PC-9 (cell line): ENCODE results near the gene TGFBI. TPM values are rescaled to one million over a fixed set of nuclear protein-coding genes. Genes with fewer than 3 reads are reported as not detected.

Experiments
- BruUV-seq: library from RNA; stranded (reverse); fragments of 400-500 nt; replicated peaks from 2 replicates; lab custom pipeline; 2021; lab: Mats Ljungman, UMichigan
- CTCF ChIA-PET: fragments of 300-600 bp; sonication (Branson Sonifier 250); formaldehyde crosslinking; loops from one replicate; lab custom pipeline; 2022; ENCODE audit warnings: antibody characterized with exemption; lab: Charles Lee
- POLR2A ChIA-PET: fragments of 300-600 bp; sonication (Branson Sonifier 250); formaldehyde crosslinking; loops from one replicate; lab custom pipeline; 2022; ENCODE audit warnings: antibody characterized with exemption; ENCODE audit not compliant: unreplicated experiment; lab: Charles Lee
- DNase-seq, 2 experiments: peaks; one replicate each; pipeline versions ENCODE4 v3.0.0 to v3.0.0-alpha.2; 2015 to 2022; ENCODE audit warnings: mixed read lengths in 1 of 2
- H2AFZ ChIP-seq: fragments of 200-600 bp; sonication (generic); 2 replicates; pipeline ENCODE4 v1.8.1; 2017; ENCODE audit warnings: antibody characterized with exemption
- H3F3A ChIP-seq: fragments of 200-600 bp; sonication (generic); 2 replicates; pipeline ENCODE4 v1.8.1; 2017; ENCODE audit warnings: antibody characterized with exemption, mild to moderate bottlenecking, low read depth; ENCODE audit not compliant: insufficient read depth
- H3K27ac ChIP-seq: fragments of 200-600 bp; sonication (generic); 2 replicates; pipeline ENCODE4 v1.6.1; 2016; ENCODE audit warnings: mixed run types
- H3K27me3 ChIP-seq: fragments of 200-600 bp; sonication (generic); 2 replicates; pipeline ENCODE4 v1.6.1; 2016; ENCODE audit warnings: low read depth, mixed run types; ENCODE audit not compliant: insufficient read depth
- H3K36me3 ChIP-seq: fragments of 200-600 bp; sonication (generic); 2 replicates; pipeline ENCODE4 v1.6.1; 2016; ENCODE audit warnings: low read depth, mixed run types
- H3K4me1 ChIP-seq: fragments of 200-600 bp; sonication (generic); replicated peaks from 2 replicates; pipeline ENCODE4 v1.6.1; 2016; ENCODE audit warnings: mixed run types; ENCODE audit not compliant: insufficient read depth
- H3K4me2 ChIP-seq: fragments of 200-600 bp; sonication (generic); 2 replicates; pipeline ENCODE4 v1.6.1; 2017; ENCODE audit warnings: mixed run types
- H3K4me3 ChIP-seq: fragments of 200-600 bp; sonication (generic); 2 replicates; pipeline ENCODE4 v1.6.1; 2016; ENCODE audit warnings: mixed run types
- H3K79me2 ChIP-seq: fragments of 200-600 bp; sonication (generic); 2 replicates; pipeline ENCODE4 v1.6.1; 2017; ENCODE audit warnings: low read depth, mixed run types
- H3K9me2 ChIP-seq: fragments of 200-600 bp; sonication (generic); 2 replicates; pipeline ENCODE4 v1.8.1; 2017; ENCODE audit warnings: mild to moderate bottlenecking; ENCODE audit not compliant: insufficient read depth
- H3K9me3 ChIP-seq: fragments of 200-600 bp; sonication (generic); 2 replicates; pipeline ENCODE4 v1.8.1; 2016; ENCODE audit warnings: low read depth; ENCODE audit not compliant: insufficient read depth
- H4K20me1 ChIP-seq: fragments of 200-600 bp; sonication (generic); 2 replicates; pipeline ENCODE4 v1.8.1; 2017; ENCODE audit not compliant: insufficient read depth
- CTCF ChIP-seq: fragments of 200-600 bp; sonication (generic); conservative IDR thresholded peaks from 2 replicates; pipeline ENCODE4 v1.6.1; 2017; ENCODE audit warnings: mixed run types, antibody characterized with exemption, mild to moderate bottlenecking, moderate library complexity
- EZH2 ChIP-seq: fragments of 200-600 bp; sonication (generic); IDR thresholded peaks from 2 replicates; pipeline ENCODE4 v1.8.0; 2017; ENCODE audit warnings: antibody characterized with exemption, low read depth
- intact Hi-C: fragments of 100-400 bp; cut with micrococcal nuclease; formaldehyde crosslinking; loops from one replicate; pipeline ENCODE4 v1.10.0; 2022; ENCODE audit not compliant: unreplicated experiment
- total RNA-seq: library from RNA; stranded (reverse); gene quantifications from 2 replicates; pipeline ENCODE4 v1.2.3, GENCODE V29; 2021

Gene TGFBI
- total RNA-seq, 1 experiment from 2014 or later = 437 TPM

GRCh38 chr5:136006761-136007251 is 22.0 kb upstream of the TGFBI start:
- no peak for TF ChIP-seq EZH2
- no peak for TF ChIP-seq CTCF
- ChIA-PET POLR2A (no interaction called here), CTCF (no interaction called here)
- intact Hi-C loops = no loop called here
- no peaks in the 10 kb centered on the region for H4K20me1 ChIP-seq
- H3K36me3 ChIP-seq = no peaks in the 10 kb centered on the region
- H2AFZ ChIP-seq = no peak overlapping the region
- H3K9me2 ChIP-seq = no peaks in the 10 kb centered on the region
- BruUV-seq = no TSS peak
- peaks cover 30% of the 10 kb centered on the region for H3F3A ChIP-seq
- H3K9me3 ChIP-seq = no peaks in the 10 kb centered on the region
- peaks cover 41% of the 10 kb centered on the region for H3K4me1 ChIP-seq
- no peaks in the 10 kb centered on the region for H3K27me3 ChIP-seq
- peak overlapping the region; percentile 70 for H3K27ac ChIP-seq
- no peak overlapping the region for H3K4me3 ChIP-seq
- H3K79me2 ChIP-seq = no peaks in the 10 kb centered on the region
- DNase-seq = peak; percentile 56 to 92
- H3K4me2 ChIP-seq = peak overlapping the region; percentile 38; the same call in 1 of the 2 replicates

- peak in 1 of 2 experiments; percentile 58 for DNase-seq
- Histone ChIP-seq H3K9me2 (no peaks in the 10 kb centered on the region), H3K79me2 (no peaks in the 10 kb centered on the region), H2AFZ (no peak overlapping the region), H3K4me3 (no peak overlapping the region), H3K9me3 (no peaks in the 10 kb centered on the region), H4K20me1 (no peaks in the 10 kb centered on the region), H3K36me3 (no peaks in the 10 kb centered on the region), H3K27me3 (no peaks in the 10 kb centered on the region), H3K4me1 (peaks cover 46% of the 10 kb centered on the region), H3K4me2 (peak overlapping the region; percentile 38; the same call in 1 of the 2 replicates), H3K27ac (peak overlapping the region; percentile 70), H3F3A (peaks cover 31% of the 10 kb centered on the region)
- intact Hi-C loops = no loop called here
- POLR2A ChIA-PET = no interaction called here
- TSS peak; percentile 54 for BruUV-seq
- CTCF ChIA-PET = no interaction called here
- no peak for TF ChIP-seq EZH2
These were observed 21.5 kb upstream of the TGFBI start for GRCh38 chr5:136007271-136007670.

- no TSS peak for BruUV-seq
- intact Hi-C loops = loop anchor here (1.0 to 5.0 kb wide), 2 partner anchors 9 to 41 kb away; no protein-coding TSS in a partner anchor
- no peaks in the 10 kb centered on the region for H3K9me2 ChIP-seq
- H3K9me3 ChIP-seq = no peaks in the 10 kb centered on the region
- H3K36me3 ChIP-seq = no peaks in the 10 kb centered on the region
- TF ChIP-seq CTCF (no peak), EZH2 (no peak)
- H4K20me1 ChIP-seq = no peaks in the 10 kb centered on the region
- H2AFZ ChIP-seq = no peak overlapping the region
- CTCF ChIA-PET = no interaction called here
- H3K79me2 ChIP-seq = no peaks in the 10 kb centered on the region
- DNase-seq = peak in 1 of 2 experiments; percentile 65
- no peaks in the 10 kb centered on the region for H3K27me3 ChIP-seq
- peak overlapping the region; percentile 67 for H3K27ac ChIP-seq
- H3K4me2 ChIP-seq = peak overlapping the region; percentile 44
- peaks cover 28% of the 10 kb centered on the region for H3F3A ChIP-seq
- H3K4me3 ChIP-seq = no peak overlapping the region
- H3K4me1 ChIP-seq = peaks cover 46% of the 10 kb centered on the region
- POLR2A ChIA-PET = interaction anchor here (0.6 kb wide), 1 partner anchor 42 kb away, joined by 3 read pairs; no protein-coding TSS in a partner anchor
These were observed 17.3 kb upstream of the TGFBI start for GRCh38 chr5:136011414-136012001.
